Retinal pigment epithelial cell (primary cell): ENCODE measurements around the gene TMEM121B.

Experiments used
- DNase-seq: peaks from one replicate; pipeline ENCODE4 v3.0.0-alpha.2; 2010; ENCODE audit warnings: low read depth
- H3K4me3 ChIP-seq: 2 replicates; pipeline ENCODE4 v1.5.1; 2011; ENCODE audit warnings: mild to moderate bottlenecking, low read length, control low read depth, moderate library complexity
- TF ChIP-seq, protein P1 (sequence below): conservative IDR thresholded peaks from 2 replicates; pipeline ENCODE4 v1.5.1; 2011; ENCODE audit warnings: low read depth, low read length, control low read depth, inconsistent platforms

The TMEM121B gene

DNA sequence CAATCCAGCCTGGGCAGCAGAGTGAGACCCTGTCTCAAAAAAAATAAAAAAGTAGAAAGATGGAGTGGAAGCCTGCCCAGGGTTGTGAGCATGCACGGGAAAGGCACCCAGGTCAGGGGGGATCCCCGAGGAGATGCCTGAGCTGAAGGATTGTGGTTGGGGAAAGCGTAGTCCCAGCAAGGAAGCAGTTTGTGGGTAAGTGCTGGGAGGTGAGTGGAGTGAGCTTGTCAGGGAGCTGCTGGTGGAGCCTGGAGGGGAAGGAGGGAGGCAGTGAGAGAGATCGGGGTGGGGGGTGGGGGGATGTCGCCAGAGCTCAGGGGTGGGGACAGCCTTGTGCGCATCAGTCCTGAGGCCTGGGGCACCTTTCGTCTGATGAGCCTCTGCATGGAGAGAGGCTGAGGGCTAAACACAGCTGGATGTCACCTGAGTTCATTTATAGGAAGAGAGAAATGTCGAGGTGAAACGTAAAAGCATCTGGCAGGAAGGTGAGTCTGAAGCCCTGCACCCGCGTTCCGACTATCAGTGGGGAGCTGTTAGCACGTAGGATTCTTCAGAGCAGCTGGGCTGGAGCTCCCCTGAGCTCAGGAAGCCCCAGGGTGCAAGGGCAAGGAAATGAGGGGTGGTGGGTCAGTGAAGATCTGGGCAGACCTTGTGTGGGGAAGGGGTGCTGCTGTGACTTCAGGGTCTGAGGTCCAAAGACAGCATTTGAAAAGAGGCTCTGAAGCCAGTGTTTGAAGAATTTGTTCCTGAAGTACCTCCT is 10.2 kb downstream of the TMEM121B start:
- TF ChIP-seq, protein P1, sequence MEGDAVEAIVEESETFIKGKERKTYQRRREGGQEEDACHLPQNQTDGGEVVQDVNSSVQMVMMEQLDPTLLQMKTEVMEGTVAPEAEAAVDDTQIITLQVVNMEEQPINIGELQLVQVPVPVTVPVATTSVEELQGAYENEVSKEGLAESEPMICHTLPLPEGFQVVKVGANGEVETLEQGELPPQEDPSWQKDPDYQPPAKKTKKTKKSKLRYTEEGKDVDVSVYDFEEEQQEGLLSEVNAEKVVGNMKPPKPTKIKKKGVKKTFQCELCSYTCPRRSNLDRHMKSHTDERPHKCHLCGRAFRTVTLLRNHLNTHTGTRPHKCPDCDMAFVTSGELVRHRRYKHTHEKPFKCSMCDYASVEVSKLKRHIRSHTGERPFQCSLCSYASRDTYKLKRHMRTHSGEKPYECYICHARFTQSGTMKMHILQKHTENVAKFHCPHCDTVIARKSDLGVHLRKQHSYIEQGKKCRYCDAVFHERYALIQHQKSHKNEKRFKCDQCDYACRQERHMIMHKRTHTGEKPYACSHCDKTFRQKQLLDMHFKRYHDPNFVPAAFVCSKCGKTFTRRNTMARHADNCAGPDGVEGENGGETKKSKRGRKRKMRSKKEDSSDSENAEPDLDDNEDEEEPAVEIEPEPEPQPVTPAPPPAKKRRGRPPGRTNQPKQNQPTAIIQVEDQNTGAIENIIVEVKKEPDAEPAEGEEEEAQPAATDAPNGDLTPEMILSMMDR: no peak
- DNase-seq: no peak
- no peak overlapping the region for H3K4me3 ChIP-seq

DNA sequence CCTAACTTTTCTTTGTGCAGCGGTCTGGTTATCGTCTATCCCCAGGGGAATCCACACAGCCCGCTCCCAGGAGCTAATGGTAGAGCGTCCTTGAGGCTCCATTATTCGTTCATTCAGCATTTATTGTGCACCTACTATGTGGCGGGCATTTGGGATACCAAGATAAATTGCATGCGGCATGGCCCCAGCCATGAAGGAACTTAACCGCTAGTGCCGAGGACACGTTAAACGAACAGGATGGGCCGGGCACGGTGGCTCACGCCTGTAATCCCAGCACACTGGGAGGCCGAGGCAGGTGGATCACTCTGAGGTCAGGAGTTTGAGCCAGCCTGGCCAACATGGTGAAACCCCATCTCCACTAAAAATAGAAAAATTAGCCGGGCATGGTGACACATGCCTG is 11.2 kb downstream of the TMEM121B start:
- DNase-seq: no peak
- TF ChIP-seq, protein P1: no peak
- no peak overlapping the region for H3K4me3 ChIP-seq

DNA sequence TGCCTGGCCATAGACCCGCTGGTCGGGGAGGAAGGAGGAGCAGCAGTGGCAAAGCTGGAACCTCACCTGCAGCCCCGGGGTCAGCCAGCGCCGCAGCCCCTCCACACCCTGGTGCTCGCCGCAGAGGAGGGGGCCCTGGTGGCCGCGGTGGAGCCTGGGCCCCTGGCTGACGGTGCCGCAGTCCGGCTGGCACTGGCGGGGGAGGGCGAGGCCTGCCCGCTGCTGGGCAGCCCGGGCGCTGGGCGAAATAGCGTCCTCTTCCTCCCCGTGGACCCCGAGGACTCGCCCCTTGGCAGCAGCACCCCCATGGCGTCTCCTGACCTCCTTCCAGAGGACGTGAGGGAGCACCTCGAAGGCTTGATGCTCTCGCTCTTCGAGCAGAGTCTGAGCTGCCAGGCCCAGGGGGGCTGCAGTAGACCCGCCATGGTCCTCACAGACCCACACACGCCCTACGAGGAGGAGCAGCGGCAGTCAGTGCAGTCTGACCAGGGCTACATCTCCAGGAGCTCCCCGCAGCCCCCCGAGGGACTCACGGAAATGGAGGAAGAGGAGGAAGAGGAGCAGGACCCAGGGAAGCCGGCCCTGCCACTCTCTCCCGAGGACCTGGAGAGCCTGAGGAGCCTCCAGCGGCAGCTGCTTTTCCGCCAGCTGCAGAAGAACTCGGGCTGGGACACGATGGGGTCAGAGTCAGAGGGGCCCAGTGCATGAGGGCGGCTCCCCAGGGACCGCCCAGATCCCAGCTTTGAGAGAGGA is 11.9 kb downstream of the TMEM121B start:
- no peak for DNase-seq
- TF ChIP-seq, protein P1: no peak
- H3K4me3 ChIP-seq: no peak overlapping the region

DNA sequence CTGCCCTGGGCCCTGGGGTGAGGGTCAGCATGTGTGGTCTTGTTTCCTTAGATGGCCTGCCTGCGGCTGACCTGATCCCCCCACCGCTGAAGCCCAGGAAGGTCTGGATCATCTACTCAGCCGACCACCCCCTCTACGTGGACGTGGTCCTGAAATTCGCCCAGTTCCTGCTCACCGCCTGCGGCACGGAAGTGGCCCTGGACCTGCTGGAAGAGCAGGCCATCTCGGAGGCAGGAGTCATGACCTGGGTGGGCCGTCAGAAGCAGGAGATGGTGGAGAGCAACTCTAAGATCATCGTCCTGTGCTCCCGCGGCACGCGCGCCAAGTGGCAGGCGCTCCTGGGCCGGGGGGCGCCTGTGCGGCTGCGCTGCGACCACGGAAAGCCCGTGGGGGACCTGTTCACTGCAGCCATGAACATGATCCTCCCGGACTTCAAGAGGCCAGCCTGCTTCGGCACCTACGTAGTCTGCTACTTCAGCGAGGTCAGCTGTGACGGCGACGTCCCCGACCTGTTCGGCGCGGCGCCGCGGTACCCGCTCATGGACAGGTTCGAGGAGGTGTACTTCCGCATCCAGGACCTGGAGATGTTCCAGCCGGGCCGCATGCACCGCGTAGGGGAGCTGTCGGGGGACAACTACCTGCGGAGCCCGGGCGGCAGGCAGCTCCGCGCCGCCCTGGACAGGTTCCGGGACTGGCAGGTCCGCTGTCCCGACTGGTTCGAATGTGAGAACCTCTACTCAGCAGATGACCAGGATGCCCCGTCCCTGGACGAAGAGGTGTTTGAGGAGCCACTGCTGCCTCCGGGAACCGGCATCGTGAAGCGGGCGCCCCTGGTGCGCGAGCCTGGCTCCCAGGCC is 12.7 kb downstream of the TMEM121B start:
- H3K4me3 ChIP-seq: no peak overlapping the region
- TF ChIP-seq, protein P1: no peak
- no peak for DNase-seq

DNA sequence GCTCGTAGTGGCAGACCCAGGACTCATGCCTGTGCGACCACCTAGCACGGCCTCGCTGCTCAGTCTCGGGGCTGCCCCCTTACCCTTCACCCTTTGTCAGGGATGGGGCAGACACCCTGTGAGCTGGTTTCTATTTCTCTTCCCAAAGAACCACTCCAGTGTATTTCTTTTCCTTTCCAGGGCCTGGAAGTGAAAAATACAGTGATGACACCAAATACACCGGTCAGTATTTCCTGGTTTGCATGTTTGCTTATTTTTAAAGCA is 13.7 kb downstream of the TMEM121B start:
- TF ChIP-seq, protein P1: no peak
- no peak overlapping the region for H3K4me3 ChIP-seq
- DNase-seq: no peak

DNA sequence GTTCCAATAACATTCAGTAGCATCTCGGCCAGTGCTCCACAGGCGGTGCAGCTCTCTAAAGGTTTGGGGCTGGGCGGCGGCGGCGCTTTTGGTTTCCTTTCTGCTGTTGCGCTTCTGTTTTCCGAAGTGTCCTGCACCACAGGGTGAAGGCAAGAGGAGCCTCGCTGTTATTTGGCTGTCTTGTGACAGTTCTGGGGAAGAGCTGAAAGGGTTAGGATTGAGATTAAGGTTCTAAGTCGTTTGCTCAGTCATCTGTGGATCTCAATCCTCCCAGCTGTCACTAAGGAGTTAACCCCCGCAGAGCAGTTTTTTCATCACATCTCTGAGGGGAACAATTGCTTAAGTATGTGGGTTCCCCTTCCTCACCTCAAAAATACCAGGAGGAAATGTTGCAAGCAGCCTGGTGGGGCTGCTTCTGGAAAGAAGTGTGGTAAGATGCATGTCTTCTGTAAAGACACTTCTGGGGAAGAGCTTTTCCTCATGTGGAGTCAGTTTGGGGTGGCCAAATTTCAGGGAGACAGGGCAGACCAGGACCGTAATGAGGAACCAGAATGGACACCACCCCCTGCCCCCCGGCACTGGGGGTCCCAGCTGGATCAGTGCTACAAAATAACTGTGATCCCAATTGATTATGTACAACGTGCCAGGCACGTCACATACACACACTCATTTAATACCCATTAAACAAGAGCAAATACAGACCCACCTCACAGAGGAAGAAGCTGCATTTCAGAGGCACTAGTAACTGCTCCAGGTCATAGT is 14.2 kb downstream of the TMEM121B start:
- no peak for DNase-seq
- TF ChIP-seq, protein P1: no peak
- no peak overlapping the region for H3K4me3 ChIP-seq
